K562 (cell line): ENCODE results near the gene CCDC159. TPM values are rescaled to one million over a fixed set of nuclear protein-coding genes. Genes with fewer than 3 reads are reported as not detected.

Experiments
- ATAC-seq: fragments of 200-7000 bp; cut with Tn5 transposase; 3 replicates; pipeline ENCODE4 v1.9.1; 2020; ENCODE audit warnings: moderate library complexity
- BruUV-seq: library from RNA; stranded (reverse); fragments of 400-500 nt; replicated peaks from 2 replicates; lab custom pipeline; 2021; lab: Mats Ljungman, UMichigan
- CTCF ChIA-PET: fragments of 300-600 bp; formaldehyde crosslinking; extraction: SDS; loops from one replicate; lab custom pipeline; 2021; ENCODE audit warnings: low intra/inter-chr PET ratio; lab: Yijun Ruan, JAX
- POLR2A ChIA-PET: fragments of 300-600, 350-650 bp; sonication (Branson Sonifier 250); formaldehyde crosslinking; extraction: SDS; loops from one replicate; lab custom pipeline; 2021; ENCODE audit warnings: antibody characterized with exemption, inconsistent platforms; lab: Yijun Ruan, JAX
- DNase-seq, 4 experiments: peaks; one replicate each; pipeline versions ENCODE4 v3.0.0 to v3.0.0-alpha.2; 2011 to 2018; ENCODE audit warnings: low spot score in 3 of 4, mixed read lengths in 3 of 4; ENCODE audit errors: extremely low read depth in 1 of 4
- FAIRE-seq: peaks from 2 replicates; lab custom pipeline; 2011; peaks lifted over from hg19 to GRCh38; lab: Jason Lieb, UNC
- H2AFZ ChIP-seq: 2 replicates; pipeline ENCODE4 v1.6.0; 2011; ENCODE audit warnings: low read depth, low read length, control low read depth, inconsistent platforms
- H3K27ac ChIP-seq: fragments of 200-600 bp; 3 replicates; pipeline ENCODE4 v1.8.0; 2011; ENCODE audit warnings: low read depth, mild to moderate bottlenecking, control low read depth, inconsistent platforms, low read length, moderate library complexity, mixed read lengths; ENCODE audit errors: extremely low read depth
- H3K27me3 ChIP-seq, 2 experiments: fragments of 300-600 bp in 1 of 2; 2 replicates in 1 of 2; 3 replicates in 1 of 2; pipeline versions ENCODE4 v1.6.0 to v1.8.0; 2011; ENCODE audit warnings: inconsistent platforms in 2 of 2, low read length in 2 of 2, mild to moderate bottlenecking in 1 of 2, mixed read lengths in 1 of 2, moderate library complexity in 1 of 2; ENCODE audit not compliant: control insufficient read depth in 2 of 2, insufficient read depth in 2 of 2
- H3K36me3 ChIP-seq: fragments of 300-600 bp; 3 replicates; pipeline ENCODE4 v1.8.0; 2011; ENCODE audit warnings: mild to moderate bottlenecking, low read length, inconsistent platforms; ENCODE audit not compliant: control insufficient read depth, insufficient read depth
- H3K4me1 ChIP-seq, 2 experiments: fragments of 200-600 bp in 1 of 2; replicated peaks in 1 of 2; 2 replicates in 1 of 2; 3 replicates in 1 of 2; pipeline versions ENCODE4 v1.5.1 to v1.8.0; 2011; ENCODE audit warnings: inconsistent platforms in 2 of 2, low read length in 2 of 2, mild to moderate bottlenecking in 1 of 2, mixed read lengths in 1 of 2, moderate library complexity in 1 of 2; ENCODE audit not compliant: control insufficient read depth in 2 of 2, insufficient read depth in 2 of 2
- H3K4me2 ChIP-seq: 2 replicates; pipeline ENCODE4 v1.6.1; 2011; ENCODE audit warnings: low read length, control low read depth, inconsistent platforms, mixed read lengths; ENCODE audit not compliant: insufficient read depth
- H3K4me3 ChIP-seq: fragments of 200-600 bp; sonication (generic), shearing (Covaris generic); 2 replicates; pipeline ENCODE4 v1.5.1; 2016; ENCODE audit warnings: control low read depth, inconsistent platforms
- H3K79me2 ChIP-seq: fragments of 200-600 bp; 3 replicates; pipeline ENCODE4 v1.8.0; 2011; ENCODE audit warnings: low read length, inconsistent platforms; ENCODE audit not compliant: control insufficient read depth, insufficient read depth
- H3K9ac ChIP-seq, 2 experiments: 2 replicates each; pipeline versions ENCODE4 v1.6.0 to v1.6.1; 2011; ENCODE audit warnings: low read depth in 2 of 2, low read length in 2 of 2, control low read depth in 1 of 2, inconsistent platforms in 1 of 2, mild to moderate bottlenecking in 1 of 2, mixed read lengths in 1 of 2; ENCODE audit not compliant: insufficient read depth in 1 of 2
- H3K9me1 ChIP-seq: one replicate; pipeline ENCODE4 v1.6.0; 2011; ENCODE audit warnings: inconsistent platforms, mild to moderate bottlenecking, low read length, moderate library complexity; ENCODE audit not compliant: control insufficient read depth, insufficient read depth
- H3K9me3 ChIP-seq: replicated peaks from 2 replicates; pipeline ENCODE4 v1.5.1; 2011; ENCODE audit warnings: low read depth, low read length, inconsistent platforms; ENCODE audit not compliant: control insufficient read depth, insufficient read depth
- H4K20me1 ChIP-seq: replicated peaks from 2 replicates; pipeline ENCODE4 v1.6.1; 2011; ENCODE audit warnings: low read length, inconsistent platforms, mixed read lengths; ENCODE audit not compliant: control insufficient read depth, insufficient read depth
- CLOCK ChIP-seq: fragments of 250-450 bp; sonication (Bioruptor Pico); IDR thresholded peaks from 2 replicates; pipeline ENCODE4 v1.4.0; 2020; ENCODE audit warnings: mild to moderate bottlenecking, moderate library complexity, borderline replicate concordance
- GABPA ChIP-seq: fragments of 200-800 bp; sonication (Bioruptor generic); conservative IDR thresholded peaks from 2 replicates; pipeline ENCODE4 v1.6.1; 2016; ENCODE audit warnings: low read depth, missing genetic modification characterization, missing compliant biosample characterization
- SLC30A9 ChIP-seq: fragments of 250-450 bp; sonication (Bioruptor Pico); IDR thresholded peaks from 2 replicates; pipeline ENCODE4 v1.8.0; 2022; ENCODE audit warnings: mild to moderate bottlenecking, moderate library complexity
- TEAD4 ChIP-seq, 2 experiments: sonication (generic) in 1 of 2; formaldehyde crosslinking in 1 of 2; IDR thresholded peaks; 2 replicates each; pipeline versions ENCODE4 v1.6.1 to v1.8.0; 2012 to 2022; ENCODE audit warnings: borderline replicate concordance in 1 of 2, inconsistent platforms in 1 of 2, low read length in 1 of 2, mild to moderate bottlenecking in 1 of 2, missing genetic modification reagents in 1 of 2
- THAP7 ChIP-seq: fragments of 250-450 bp; sonication (Bioruptor Pico); IDR thresholded peaks from 2 replicates; pipeline ENCODE4 v1.5.0; 2021
- YY1 ChIP-seq, 3 experiments: IDR thresholded peaks; 2 replicates each; pipeline ENCODE4 v1.6.1; 2011; ENCODE audit warnings: low read length in 2 of 3, mild to moderate bottlenecking in 2 of 3, moderate library complexity in 2 of 3, borderline replicate concordance in 1 of 3, control low read depth in 1 of 3, low read depth in 1 of 3; ENCODE audit not compliant: insufficient read depth in 3 of 3, insufficient replicate concordance in 2 of 3, control insufficient read depth in 1 of 3, insufficient read length in 1 of 3; ENCODE audit errors: extremely low read depth in 1 of 3
- ZNF407 ChIP-seq: fragments of 450-650 bp; IDR thresholded peaks from 2 replicates; pipeline ENCODE4 v1.6.1; 2016; ENCODE audit warnings: low read depth
- ZNF444 ChIP-seq: fragments of 250-450 bp; sonication (Bioruptor Pico); IDR thresholded peaks from 2 replicates; pipeline ENCODE4 v1.4.0; 2020; ENCODE audit warnings: mild to moderate bottlenecking, moderate library complexity
- ZNF507 ChIP-seq: conservative IDR thresholded peaks from 2 replicates; pipeline ENCODE4 v1.6.1; 2017; ENCODE audit warnings: missing genetic modification characterization, missing compliant biosample characterization
- in situ Hi-C: fragments of 300-500 bp; cut with MboI; formaldehyde crosslinking; loops from 4 replicates; pipeline ENCODE4 v1.15.0; 2018; ENCODE audit warnings: inconsistent platforms, mixed read lengths
- intact Hi-C: fragments of 100-400 bp; cut with micrococcal nuclease; formaldehyde crosslinking; loops from 2 replicates; pipeline ENCODE4 v1.14.2; 2022
- polyA plus RNA-seq, 8 experiments: library from polyadenylated mRNA; depleted of rRNA in 4 of 8; stranded (reverse) in 5 of 8; unstranded in 3 of 8; fragments of >200 nt; fragmentation: Nextera tagmentation in 2 of 8; fragmentation: Illumina TruSeq in 1 of 8; extraction: Ambion mirVana in 2 of 8; extraction: Trizol in 1 of 8; gene quantifications; 2 replicates each; pipeline versions ENCODE4 v1.2.1 to v1.2.3, GENCODE V29; 2011 to 2014; ENCODE audit warnings: inconsistent platforms in 1 of 8, missing spikeins in 1 of 8
- total RNA-seq, 7 experiments: library from RNA; depleted of rRNA in 6 of 7; stranded (reverse); fragments of >200 nt in 6 of 7; fragmentation: Illumina TruSeq in 2 of 7; extraction: Trizol in 2 of 7; gene quantifications; 2 replicates each; pipeline versions ENCODE4 v1.2.1 to v1.2.3, GENCODE V29; 2011 to 2021; ENCODE audit warnings: low replicate concordance in 1 of 7

CCDC159 gene
- total and polyA plus RNA-seq, 9 of the 15 experiments (the other 6 are each of a cell fraction or from before 2014, with no cell fraction given), result 0.68 to 10.1 (median 4.7) TPM

- ChIA-PET POLR2A (interaction anchor here (0.6 to 1.9 kb wide), 5 partner anchors 51 to 1776 kb away, joined by 3 to 6 read pairs (median 3); partner anchors contain the start of genes ODAD3 and PRKCSH), CTCF (interaction anchor here (0.7 kb wide), 1 partner anchor 67 kb away, joined by 3 read pairs; no protein-coding TSS in a partner anchor)
- peaks cover 44% of the 10 kb centered on the region for H3K36me3 ChIP-seq
- H4K20me1 ChIP-seq, result peaks cover 11% of the 10 kb centered on the region
- FAIRE-seq, result peak; percentile 68
- peak overlapping the region; percentile 12; the same call in 1 of the 2 replicates for H3K4me2 ChIP-seq
- no peak overlapping the region for H3K4me3 ChIP-seq
- ATAC-seq, result no peak
- intact Hi-C loops, result no loop called here
- no peaks in the 10 kb centered on the region for H3K9me3 ChIP-seq
- H3K27me3 ChIP-seq, result no peaks in the 10 kb centered on the region
- peak overlapping the region in 1 of 2 experiments; percentile 22; a peak in 1 of 4 replicates for H3K9ac ChIP-seq
- peak; percentile 43 to 57 (median 48) for DNase-seq
- in situ Hi-C loops, result loop anchor here (5.0 kb wide), 1 partner anchor 80 kb away; the partner anchor contains the start of gene TSPAN16
- BruUV-seq, result no TSS peak
- H3K4me1 ChIP-seq, result peaks cover 22 to 48% of the 10 kb centered on the region in 2 experiments
- peaks cover 24% of the 10 kb centered on the region; the same call in 2 of the 3 replicates for H3K79me2 ChIP-seq
- H3K9me1 ChIP-seq, result peaks cover 3% of the 10 kb centered on the region
- H3K27ac ChIP-seq, result peak overlapping the region; percentile 65
- H2AFZ ChIP-seq, result peak overlapping the region; percentile 68
- no peak for TF ChIP-seq CLOCK (CRISPR knock-in tag)
- no peak for TF ChIP-seq GABPA (tag)
- TF ChIP-seq THAP7 (CRISPR knock-in tag), result no peak
- TF ChIP-seq YY1 (IDR thresholded peaks at IDR 0.05; ENCODE audit: borderline replicate concordance in 1 of 3, control insufficient read depth in 1 of 3, extremely low read depth in 1 of 3, insufficient read depth in 3 of 3, insufficient read length in 1 of 3, insufficient replicate concordance in 2 of 3, low read depth in 1 of 3, low read length in 2 of 3), result no peak
- no peak for TF ChIP-seq ZNF444 (CRISPR knock-in tag)
- TF ChIP-seq ZNF507, result no peak
- no peak for TF ChIP-seq ZNF407
- TF ChIP-seq TEAD4 (IDR thresholded peaks at IDR 0.05; ENCODE audit: low read length), result no peak
- no peak for TF ChIP-seq TEAD4 (CRISPR knock-in tag; IDR thresholded peaks at IDR 0.05; ENCODE audit: borderline replicate concordance)
- no peak for TF ChIP-seq SLC30A9 (CRISPR knock-in tag)
Observed at GRCh38 chr19:11377237-11377636, 30.9 kb downstream of the CCDC159 start.
